KG1 (cell line): ENCODE results near the gene CDH22.

Experiments used
- DNase-seq: peaks from one replicate; lab custom pipeline; 2025; lab: John Stamatoyannopoulos, UW

The CDH22 gene

GRCh38 chr20:46267108-46268105 lies 40.9 kb downstream of the CDH22 start:
- no peak for DNase-seq

- no peak for DNase-seq
Measured at GRCh38 chr20:46265539-46265938, 42.8 kb downstream of the CDH22 start.

GRCh38 chr20:46264391-46265266 lies 43.7 kb downstream of the CDH22 start:
- no peak for DNase-seq

- no peak for DNase-seq
Measured at GRCh38 chr20:46261456-46262253, 46.6 kb downstream of the CDH22 start.

DNA sequence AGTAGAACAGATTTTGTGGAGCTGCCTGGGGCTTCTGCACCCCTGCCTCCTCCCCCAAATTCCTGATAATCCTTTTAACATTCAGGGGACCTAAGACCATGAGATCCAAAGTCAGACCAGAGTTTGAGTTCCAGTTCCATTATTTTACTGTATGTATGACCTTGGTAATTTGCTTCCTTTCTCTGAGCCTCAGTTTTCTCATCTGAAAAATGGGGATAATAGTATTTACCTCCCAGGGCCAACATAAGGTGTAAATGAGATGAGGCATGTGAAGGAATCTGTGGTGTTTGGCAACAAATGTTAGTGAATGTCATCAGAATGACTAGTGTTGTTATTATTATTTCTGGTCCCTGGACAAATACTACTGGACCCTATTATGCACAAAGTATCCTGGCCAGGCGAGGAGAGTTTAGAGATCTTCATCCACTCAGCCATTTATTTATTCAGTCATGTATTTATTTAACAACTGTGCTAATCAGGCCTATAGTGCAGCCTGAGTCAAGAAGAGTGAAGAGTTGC lies 47.3 kb downstream of the CDH22 start:
- DNase-seq: no peak

DNA sequence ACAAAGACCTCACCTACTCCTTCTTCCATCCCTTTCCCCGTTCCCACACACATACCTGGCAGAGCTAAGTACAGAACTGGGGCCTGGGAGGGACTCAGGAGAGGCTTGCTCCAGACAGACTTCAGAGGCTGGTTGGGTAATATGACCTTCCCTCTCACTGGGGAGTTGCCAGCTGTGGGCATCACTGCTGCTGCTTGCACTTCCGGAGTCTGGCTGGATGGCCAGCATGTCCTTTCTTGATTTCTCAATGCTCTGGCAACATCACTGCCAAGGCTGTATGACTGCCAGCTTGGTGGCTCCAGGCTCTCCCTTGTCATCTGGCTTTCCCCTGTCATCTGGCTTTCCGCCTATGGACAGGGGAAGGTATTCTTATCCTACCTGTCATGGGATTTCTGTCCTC lies 47.8 kb downstream of the CDH22 start:
- DNase-seq: no peak

- no peak for DNase-seq
Measured at GRCh38 chr20:46259260-46259859, 48.9 kb downstream of the CDH22 start.

- DNase-seq: no peak
Measured at GRCh38 chr20:46257887-46258286, 50.4 kb downstream of the CDH22 start.

DNA sequence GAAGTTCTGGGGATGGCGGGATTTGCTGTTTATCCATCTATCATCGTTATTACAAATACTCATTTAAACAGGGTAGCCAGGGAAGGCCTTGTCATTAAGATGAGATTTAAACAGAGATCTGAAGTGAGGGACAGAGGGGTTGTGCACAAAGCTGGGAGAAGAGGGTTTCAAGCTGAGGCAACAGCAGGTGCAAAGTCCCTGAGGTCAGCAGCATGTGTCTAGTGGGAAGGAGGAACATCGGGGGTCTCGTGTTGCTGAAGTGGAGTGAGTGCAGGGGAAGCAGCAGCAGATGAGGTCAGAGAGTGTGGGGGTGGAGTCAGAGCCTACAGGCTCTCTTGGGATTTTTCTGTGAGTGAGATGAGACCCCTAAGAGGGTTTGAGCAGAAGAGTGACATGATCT lies 52.0 kb downstream of the CDH22 start:
- no peak for DNase-seq

DNA sequence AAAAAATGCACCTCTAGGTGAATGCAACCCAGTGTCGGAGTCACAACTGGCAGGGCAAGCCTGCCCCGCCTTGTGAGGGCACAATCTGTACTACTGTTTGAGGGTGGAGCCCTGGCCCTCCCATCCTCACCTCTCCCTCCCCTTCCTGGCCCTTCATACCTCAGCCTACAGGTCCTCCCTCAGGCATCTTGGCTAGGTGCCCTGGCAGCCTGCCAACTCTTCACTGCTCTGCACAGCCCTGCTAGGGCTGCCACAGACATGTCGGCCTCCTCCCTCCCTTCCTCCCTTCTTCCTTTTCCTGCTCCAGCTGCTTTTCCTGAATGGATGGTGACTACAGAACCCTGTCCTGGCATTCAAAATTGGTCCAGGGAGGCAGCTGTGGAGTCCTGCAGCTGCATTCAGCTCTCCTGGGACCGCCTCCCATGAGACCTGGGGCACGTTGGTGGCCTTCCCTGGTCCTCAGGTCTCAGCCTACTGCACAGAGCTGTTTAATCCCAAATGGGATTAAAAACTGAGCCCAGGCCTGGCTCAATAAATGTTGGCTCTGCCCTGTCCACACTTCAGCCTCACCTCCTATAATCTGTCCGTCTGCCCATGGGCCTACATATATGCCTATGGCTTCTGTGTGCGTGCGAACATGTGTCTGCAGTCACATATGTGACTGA lies 52.7 kb downstream of the CDH22 start:
- no peak for DNase-seq

DNA sequence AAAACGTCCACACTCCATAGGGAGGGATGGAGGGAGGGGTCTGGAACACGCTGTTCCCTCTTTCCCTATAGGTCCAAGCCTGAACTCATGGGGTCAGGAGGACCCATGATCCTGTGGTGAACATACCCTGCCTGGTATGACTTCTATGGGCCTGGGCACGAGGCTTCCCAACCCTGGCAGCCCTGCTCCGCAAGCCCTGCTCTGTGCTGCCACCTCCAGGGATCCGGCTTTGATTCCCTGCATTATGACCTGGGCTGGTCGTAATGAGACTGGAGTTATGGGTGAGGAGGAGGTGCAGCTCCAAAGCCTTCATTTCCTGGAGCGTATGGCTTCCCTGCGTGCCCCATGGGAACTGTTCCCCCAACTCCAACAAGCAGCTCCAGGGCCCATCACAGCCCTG lies 54.9 kb downstream of the CDH22 start:
- DNase-seq: no peak

GRCh38 chr20:46252352-46253091 lies 55.8 kb downstream of the CDH22 start:
- no peak for DNase-seq

DNA sequence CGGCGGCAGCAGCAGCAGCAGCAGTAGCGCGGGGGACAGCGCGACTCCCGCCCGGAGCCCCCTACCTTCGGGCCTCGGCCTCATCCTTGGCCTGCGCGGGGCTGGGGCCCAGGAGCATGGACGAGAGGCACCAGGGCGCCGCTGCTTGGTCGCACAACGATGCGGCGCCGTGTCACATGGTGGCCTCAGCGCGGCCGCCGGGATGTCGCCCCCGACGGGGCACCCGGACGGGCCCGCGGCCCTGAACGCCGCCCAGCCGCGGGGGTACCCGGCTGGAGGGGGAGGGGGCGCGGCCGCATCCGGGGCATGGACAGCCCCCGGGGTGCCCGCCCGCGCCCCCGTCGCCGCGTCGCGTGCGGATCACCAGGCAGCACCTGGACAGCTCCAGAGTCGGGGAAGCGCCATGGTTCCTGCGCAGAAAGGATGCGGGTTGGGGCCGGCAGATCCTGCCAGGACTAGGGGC lies 57.1 kb downstream of the CDH22 start:
- no peak for DNase-seq

DNA sequence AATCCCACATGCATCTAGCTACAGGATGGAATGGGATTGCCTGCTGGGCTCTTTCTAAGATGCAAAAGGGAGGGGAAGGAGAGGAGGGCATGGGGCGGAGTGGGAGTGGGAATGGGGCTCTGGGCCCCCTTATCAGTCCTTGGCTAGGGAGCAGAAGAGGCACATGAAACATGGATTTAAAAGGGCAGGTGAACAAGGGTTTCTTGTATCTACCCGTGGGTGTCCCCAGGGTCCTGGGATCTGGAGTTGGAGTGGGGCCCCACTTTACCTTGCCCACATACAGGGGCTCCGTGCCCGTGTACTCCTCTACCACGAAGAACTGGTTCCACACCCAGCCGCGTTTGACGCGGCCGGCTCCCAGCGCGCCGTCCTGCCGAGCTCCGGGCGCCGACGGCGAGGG lies 57.5 kb downstream of the CDH22 start:
- no peak for DNase-seq

DNA sequence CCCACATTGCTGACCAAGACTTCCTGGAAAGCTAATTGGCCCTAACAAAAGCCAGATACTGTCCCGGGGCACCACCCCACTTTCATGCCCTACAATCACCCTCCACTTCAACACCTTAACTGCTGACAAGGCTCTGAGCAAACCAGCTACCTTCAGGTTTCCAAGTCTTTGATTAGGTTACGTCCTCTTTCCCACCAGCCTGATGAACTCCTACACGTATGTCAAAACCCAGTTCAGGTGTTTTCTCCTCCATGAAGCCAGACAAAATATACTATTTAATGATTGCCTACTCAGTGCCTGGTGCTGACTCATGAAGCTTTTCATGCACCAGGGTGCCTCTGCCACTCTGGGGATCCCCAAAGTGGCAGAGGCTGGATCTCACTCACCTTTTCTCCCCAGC lies 58.6 kb downstream of the CDH22 start:
- no peak for DNase-seq

DNA sequence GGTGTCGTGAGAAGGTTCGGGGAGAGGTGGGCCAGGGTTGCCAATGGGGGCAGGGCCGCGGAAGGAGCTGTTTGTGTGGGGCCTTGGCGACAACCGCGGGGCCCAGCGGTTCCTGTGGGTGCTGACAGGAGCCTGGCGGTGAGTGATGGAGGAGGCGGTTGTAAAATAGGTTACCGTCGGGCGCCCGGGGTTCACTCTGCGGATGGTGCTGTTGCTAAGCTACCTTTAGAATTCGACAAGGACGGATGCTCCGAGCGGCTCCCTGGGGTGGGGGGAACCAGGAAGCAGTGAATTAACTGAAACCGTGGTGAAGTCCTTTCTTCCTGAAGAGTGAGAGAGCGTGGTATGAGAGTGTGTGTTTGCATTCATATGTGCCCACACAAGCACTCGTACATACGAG lies 61.7 kb downstream of the CDH22 start:
- no peak for DNase-seq

- no peak for DNase-seq
Measured at GRCh38 chr20:46243707-46244628, 64.3 kb downstream of the CDH22 start.

DNA sequence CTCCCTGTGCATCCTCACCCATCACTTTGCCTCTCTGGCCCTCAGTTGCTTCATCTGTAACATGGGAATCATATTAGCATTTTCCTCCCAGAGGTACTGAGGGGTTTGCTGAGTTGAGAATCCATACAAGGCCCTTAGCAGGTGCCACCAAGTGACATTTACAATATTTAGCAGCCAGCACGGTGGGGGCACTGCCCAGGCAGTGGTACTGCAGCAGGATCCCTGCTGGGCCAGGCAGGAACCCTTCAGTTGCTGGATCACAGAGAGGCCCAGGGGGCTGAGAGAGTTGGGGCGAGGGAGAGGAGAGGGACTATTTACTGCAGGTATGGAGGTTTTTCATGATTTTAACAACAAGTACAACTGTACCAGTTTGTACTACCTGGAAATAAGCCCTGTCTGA lies 65.9 kb downstream of the CDH22 start:
- no peak for DNase-seq

GRCh38 chr20:46240881-46241280 lies 67.4 kb downstream of the CDH22 start:
- no peak for DNase-seq
